Measurements from ENCODE around the gene SYMPK. TPM values are rescaled to one million over a fixed set of nuclear protein-coding genes. Genes with fewer than 3 reads are reported as not detected.

Gene SYMPK
- total RNA-seq, 1 experiment from 2014 or later, result 85.5 TPM

- H3K4me3 ChIP-seq (ENCODE audit: low read depth, low read length, poor library complexity, severe bottlenecking), result no peak overlapping the region
- ChIA-PET POLR2A (ENCODE audit: low non-redundant PET) (no interaction called here), CTCF (interaction anchor here (0.6 to 1.8 kb wide), 2 partner anchors 9 to 12 kb away, joined by 4 read pairs; no protein-coding TSS in a partner anchor)
- H3K9me3 ChIP-seq (ENCODE audit: low read depth, low read length, poor library complexity, severe bottlenecking), result no peaks in the 10 kb centered on the region
- intact Hi-C loops (cut with micrococcal nuclease; ENCODE audit: unreplicated experiment), result no loop called here
- BruUV-seq (replicated peaks), result no TSS peak
- peaks cover 67% of the 10 kb centered on the region for H3K36me3 ChIP-seq (ENCODE audit: insufficient read depth, low read length, poor library complexity, severe bottlenecking)
- H3K27ac ChIP-seq (ENCODE audit: low read depth, low read length, poor library complexity, severe bottlenecking), result no peak overlapping the region
- H3K4me1 ChIP-seq (ENCODE audit: insufficient read depth, low read length, poor library complexity, severe bottlenecking), result no peaks in the 10 kb centered on the region
- TF ChIP-seq CTCF (conservative IDR thresholded peaks at IDR 0.05; ENCODE audit: low read depth, low read length), result no peak
- no peak for TF ChIP-seq EZH2 (IDR thresholded peaks at IDR 0.05; ENCODE audit: borderline replicate concordance, low read depth, low read length, poor library complexity, severe bottlenecking)
- no peaks in the 10 kb centered on the region for H3K27me3 ChIP-seq (replicated peaks; ENCODE audit: insufficient read depth, low read depth, low read length, poor library complexity)
- DNase-seq (ENCODE audit: low spot score), result no peak
Observed at GRCh38 chr19:45825917-45826893, 36.7 kb downstream of the SYMPK start.

DNA sequence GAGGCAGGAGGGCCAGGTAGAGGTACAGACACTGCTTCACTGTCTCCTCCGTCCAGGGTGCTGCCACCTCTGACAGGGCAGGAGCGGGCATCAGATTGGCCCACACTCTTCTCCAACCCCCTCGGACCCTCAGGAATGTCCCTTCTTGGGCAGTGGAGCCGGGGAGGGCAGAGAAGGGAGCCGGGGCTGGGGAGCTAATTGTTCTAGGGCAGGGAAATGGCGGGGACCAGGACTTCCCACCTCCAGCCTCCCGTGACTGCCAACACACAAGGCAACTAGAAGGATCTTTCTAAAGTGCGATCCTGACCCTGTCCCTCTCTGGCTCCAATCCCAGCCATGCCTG is 37.7 kb downstream of the SYMPK start:
- no peak for TF ChIP-seq EZH2 (IDR thresholded peaks at IDR 0.05; ENCODE audit: borderline replicate concordance, low read depth, low read length, poor library complexity, severe bottlenecking)
- TF ChIP-seq CTCF (conservative IDR thresholded peaks at IDR 0.05; ENCODE audit: low read depth, low read length), result no peak
- Histone ChIP-seq H3K9me3 (ENCODE audit: low read depth, low read length, poor library complexity, severe bottlenecking) (no peaks in the 10 kb centered on the region), H3K27ac (ENCODE audit: low read depth, low read length, poor library complexity, severe bottlenecking) (no peak overlapping the region), H3K36me3 (ENCODE audit: insufficient read depth, low read length, poor library complexity, severe bottlenecking) (peaks cover 63% of the 10 kb centered on the region), H3K27me3 (replicated peaks; ENCODE audit: insufficient read depth, low read depth, low read length, poor library complexity) (no peaks in the 10 kb centered on the region), H3K4me3 (ENCODE audit: low read depth, low read length, poor library complexity, severe bottlenecking) (no peak overlapping the region), H3K4me1 (ENCODE audit: insufficient read depth, low read length, poor library complexity, severe bottlenecking) (no peaks in the 10 kb centered on the region)
- ChIA-PET CTCF (no interaction called here), POLR2A (ENCODE audit: low non-redundant PET) (no interaction called here)
- no TSS peak for BruUV-seq (replicated peaks)
- no peak for DNase-seq (ENCODE audit: low spot score)
- intact Hi-C loops (cut with micrococcal nuclease; ENCODE audit: unreplicated experiment), result no loop called here

DNA sequence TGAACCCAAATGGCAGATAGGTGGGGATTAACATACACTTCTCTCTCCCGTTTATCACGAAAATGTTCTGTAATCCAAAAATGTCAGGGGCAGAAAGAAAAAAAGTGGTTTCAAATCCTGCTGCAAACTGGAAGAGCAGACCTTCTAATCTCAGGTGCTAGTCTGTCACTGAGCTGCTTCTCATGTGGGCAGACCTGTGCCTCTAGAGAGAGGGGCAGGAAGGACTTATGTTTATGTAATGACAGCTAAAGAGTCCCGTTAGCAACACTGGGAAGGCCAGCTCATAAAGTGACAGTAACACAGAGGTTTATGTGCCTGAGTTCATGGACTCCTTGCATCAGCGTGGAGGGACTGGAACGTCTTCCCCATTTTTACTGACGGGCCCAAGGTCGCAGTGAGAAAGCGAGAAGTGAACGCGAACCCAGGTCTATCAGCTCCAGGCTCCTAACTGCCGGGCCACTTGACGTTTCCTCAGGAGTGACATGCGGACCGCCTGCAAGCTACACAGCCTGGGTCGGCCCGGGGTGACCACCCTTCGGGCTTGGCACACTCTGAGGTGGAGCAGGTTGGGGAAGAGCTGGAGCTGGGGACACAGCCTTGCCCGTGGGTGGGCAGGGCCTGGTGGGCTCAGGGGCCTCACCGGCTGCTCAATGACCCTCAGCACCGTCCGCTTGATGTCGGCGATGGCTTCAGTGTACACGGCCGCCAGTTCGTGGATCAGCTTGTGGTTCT is 38.2 kb downstream of the SYMPK start:
- DNase-seq (ENCODE audit: low spot score), result no peak
- no TSS peak for BruUV-seq (replicated peaks)
- H3K27me3 ChIP-seq (replicated peaks; ENCODE audit: insufficient read depth, low read depth, low read length, poor library complexity), result no peaks in the 10 kb centered on the region
- no peak overlapping the region for H3K27ac ChIP-seq (ENCODE audit: low read depth, low read length, poor library complexity, severe bottlenecking)
- no peaks in the 10 kb centered on the region for H3K9me3 ChIP-seq (ENCODE audit: low read depth, low read length, poor library complexity, severe bottlenecking)
- no peak overlapping the region for H3K4me3 ChIP-seq (ENCODE audit: low read depth, low read length, poor library complexity, severe bottlenecking)
- TF ChIP-seq CTCF (conservative IDR thresholded peaks at IDR 0.05; ENCODE audit: low read depth, low read length), result no peak
- TF ChIP-seq EZH2 (IDR thresholded peaks at IDR 0.05; ENCODE audit: borderline replicate concordance, low read depth, low read length, poor library complexity, severe bottlenecking), result no peak
- CTCF ChIA-PET, result interaction anchor here (1.2 kb wide), 1 partner anchor 11 kb away, joined by 4 read pairs; no protein-coding TSS in a partner anchor
- no peaks in the 10 kb centered on the region for H3K4me1 ChIP-seq (ENCODE audit: insufficient read depth, low read length, poor library complexity, severe bottlenecking)
- peaks cover 61% of the 10 kb centered on the region for H3K36me3 ChIP-seq (ENCODE audit: insufficient read depth, low read length, poor library complexity, severe bottlenecking)
- POLR2A ChIA-PET (ENCODE audit: low non-redundant PET), result no interaction called here
- intact Hi-C loops (cut with micrococcal nuclease; ENCODE audit: unreplicated experiment), result no loop called here

Measured in A673 (cell line).